GM12878 (cell line): ENCODE data around the gene APOE. TPM values are rescaled to one million over a fixed set of nuclear protein-coding genes. Genes with fewer than 3 reads are reported as not detected.

Experiments used
- BHLHE40 ChIP-seq, 2 experiments: fragments of 450-650 bp in 1 of 2; IDR thresholded peaks; 2 replicates each; pipeline ENCODE4 v1.6.1; 2011 to 2017; ENCODE audit warnings: low read depth in 2 of 2, borderline replicate concordance in 1 of 2, improper control_type of control experiment in 1 of 2, low read length in 1 of 2, mild to moderate bottlenecking in 1 of 2
- CTCF ChIP-seq, 3 experiments: IDR thresholded peaks in 2 of 3; conservative IDR thresholded peaks in 1 of 3; 2 replicates each; pipeline ENCODE4 v1.5.1; 2011; ENCODE audit warnings: low read depth in 3 of 3, low read length in 3 of 3, mild to moderate bottlenecking in 3 of 3, control low read depth in 2 of 3, moderate library complexity in 2 of 3, inconsistent platforms in 1 of 3, mixed read lengths in 1 of 3; ENCODE audit not compliant: control insufficient read depth in 2 of 3, insufficient read depth in 1 of 3; ENCODE audit errors: extremely low read depth in 1 of 3
- EZH2 ChIP-seq: IDR thresholded peaks from 2 replicates; pipeline ENCODE4 v1.6.1; 2012; ENCODE audit warnings: low read depth, mild to moderate bottlenecking, control low read depth, inconsistent platforms, low read length, borderline replicate concordance; ENCODE audit not compliant: control insufficient read depth
- HDGF ChIP-seq: fragments of 450-650 bp; IDR thresholded peaks from 2 replicates; pipeline ENCODE4 v1.6.1; 2016; ENCODE audit warnings: antibody characterized with exemption
- KLF5 ChIP-seq: fragments of 450-650 bp; IDR thresholded peaks from 2 replicates; pipeline ENCODE4 v1.6.1; 2014; ENCODE audit warnings: mild to moderate bottlenecking; ENCODE audit not compliant: partially characterized antibody
- LARP7 ChIP-seq: fragments of 450-650 bp; IDR thresholded peaks from 2 replicates; pipeline ENCODE4 v1.6.1; 2017; ENCODE audit warnings: mild to moderate bottlenecking
- MAX ChIP-seq: IDR thresholded peaks from 2 replicates; pipeline ENCODE4 v1.6.1; 2012; ENCODE audit warnings: low read depth, low read length, improper control_type of control experiment
- MTA3 ChIP-seq: IDR thresholded peaks from 2 replicates; pipeline ENCODE4 v1.6.1; 2012; ENCODE audit warnings: low read length, inconsistent platforms, borderline replicate concordance
- MXI1 ChIP-seq: fragments of 150-350 bp; IDR thresholded peaks from 2 replicates; pipeline ENCODE4 v1.6.1; 2011; ENCODE audit warnings: low read depth, mild to moderate bottlenecking, inconsistent platforms, low read length, improper control_type of control experiment
- PAX5 ChIP-seq: IDR thresholded peaks from 2 replicates; pipeline ENCODE4 v1.6.1; 2011; ENCODE audit warnings: low read depth, low read length, borderline replicate concordance
- RAD51 ChIP-seq: fragments of 450-650 bp; IDR thresholded peaks from 2 replicates; pipeline ENCODE4 v1.6.1; 2016; ENCODE audit warnings: moderate library complexity, mild to moderate bottlenecking, inconsistent platforms
- RBBP5 ChIP-seq: fragments of 200-600 bp; sonication (generic); conservative IDR thresholded peaks from 2 replicates; pipeline ENCODE4 v1.6.1; 2016
- RELA ChIP-seq: fragments of 450-650 bp; IDR thresholded peaks from 2 replicates; pipeline ENCODE4 v1.8.0; 2014; ENCODE audit warnings: borderline replicate concordance; ENCODE audit not compliant: partially characterized antibody
- SPI1 ChIP-seq: IDR thresholded peaks from 2 replicates; pipeline ENCODE4 v1.6.1; 2011; ENCODE audit warnings: low read depth, mild to moderate bottlenecking, low read length, moderate library complexity, borderline replicate concordance; ENCODE audit not compliant: insufficient read depth
- USF2 ChIP-seq: IDR thresholded peaks from 2 replicates; pipeline ENCODE4 v1.6.1; 2011; ENCODE audit warnings: low read depth, low read length, improper control_type of control experiment, borderline replicate concordance
- polyA plus RNA-seq, 11 experiments: library from polyadenylated mRNA; depleted of rRNA in 4 of 11; unstranded in 6 of 11; stranded (reverse) in 5 of 11; fragments of >200 nt; fragmentation: Nextera tagmentation in 4 of 11; fragmentation: Illumina TruSeq in 1 of 11; extraction: Ambion mirVana in 4 of 11; extraction: Trizol in 1 of 11; gene quantifications; 1 replicate in 1 of 11; 2 replicates in 10 of 11; pipeline versions ENCODE4 v1.2.1 to v1.2.3, GENCODE V29; 2011 to 2016; ENCODE audit warnings: inconsistent platforms in 2 of 11, missing spikeins in 2 of 11, low read depth in 1 of 11
- total RNA-seq, 4 experiments: library from RNA; depleted of rRNA in 3 of 4; stranded (reverse); fragments of >200 nt in 3 of 4; fragmentation: Illumina TruSeq in 1 of 4; extraction: Trizol in 1 of 4; gene quantifications; 2 replicates each; pipeline versions ENCODE4 v1.2.1 to v1.2.3, GENCODE V29; 2013 to 2021
- TF ChIP-seq, protein P1 (sequence below): fragments of 450-650 bp; formaldehyde crosslinking; IDR thresholded peaks from 2 replicates; pipeline ENCODE4 v1.4.0; 2022; ENCODE audit warnings: mild to moderate bottlenecking, moderate library complexity
- TF ChIP-seq, protein P2 (sequence below): fragments of 450-650 bp; IDR thresholded peaks from 2 replicates; pipeline ENCODE4 v1.6.1; 2016; ENCODE audit warnings: mild to moderate bottlenecking
- TF ChIP-seq, protein P3 (sequence below): fragments of 450-650 bp; IDR thresholded peaks from 2 replicates; pipeline ENCODE4 v1.6.1; 2018; ENCODE audit warnings: borderline replicate concordance, mild to moderate bottlenecking; ENCODE audit not compliant: partially characterized antibody

The APOE gene
- total and polyA plus RNA-seq, 10 of the 15 experiments (the other 5 are each of a cell fraction or from before 2014, with no cell fraction given), result 0.22 to 3.7 (median 0.44) TPM; not detected in 4

DNA sequence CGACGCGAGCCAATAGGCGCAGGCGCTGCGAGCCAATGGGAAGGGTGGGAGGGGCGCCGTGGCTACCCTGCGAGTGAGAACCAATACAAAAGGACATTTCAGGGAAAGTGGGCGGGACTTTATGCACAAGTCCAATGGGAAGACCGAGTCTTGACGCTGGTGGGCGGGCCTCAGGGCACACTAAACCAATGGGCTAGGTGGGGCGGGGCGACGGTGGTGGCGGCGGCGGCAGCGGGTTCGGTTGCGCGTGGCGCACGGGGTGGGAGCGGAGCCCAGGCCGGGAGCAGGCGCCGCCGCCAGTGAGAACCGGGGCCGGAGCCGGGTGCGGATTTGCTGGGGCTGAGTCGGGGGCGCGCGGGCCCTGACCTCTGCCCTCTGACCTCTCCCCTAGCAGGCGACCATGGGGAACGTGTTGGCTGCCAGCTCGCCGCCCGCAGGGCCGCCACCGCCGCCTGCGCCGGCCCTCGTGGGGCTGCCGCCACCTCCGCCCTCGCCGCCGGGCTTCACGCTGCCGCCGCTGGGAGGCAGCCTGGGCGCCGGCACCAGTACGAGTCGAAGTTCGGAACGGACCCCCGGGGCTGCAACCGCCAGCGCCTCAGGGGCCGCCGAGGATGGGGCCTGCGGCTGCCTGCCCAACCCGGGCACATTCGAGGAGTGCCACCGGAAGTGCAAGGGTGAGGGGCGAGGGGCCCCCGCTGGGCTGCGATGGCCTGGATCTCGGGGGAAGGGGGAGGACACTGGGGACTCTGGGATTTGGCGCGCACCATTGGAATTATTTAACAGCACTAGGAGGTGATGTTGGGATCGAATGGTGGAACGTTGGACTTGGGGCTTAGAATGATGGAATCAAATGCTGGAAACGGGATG is 14.3 kb upstream of the APOE start, which contains the start of gene TOMM40 (continued):
- TF ChIP-seq, protein P1, sequence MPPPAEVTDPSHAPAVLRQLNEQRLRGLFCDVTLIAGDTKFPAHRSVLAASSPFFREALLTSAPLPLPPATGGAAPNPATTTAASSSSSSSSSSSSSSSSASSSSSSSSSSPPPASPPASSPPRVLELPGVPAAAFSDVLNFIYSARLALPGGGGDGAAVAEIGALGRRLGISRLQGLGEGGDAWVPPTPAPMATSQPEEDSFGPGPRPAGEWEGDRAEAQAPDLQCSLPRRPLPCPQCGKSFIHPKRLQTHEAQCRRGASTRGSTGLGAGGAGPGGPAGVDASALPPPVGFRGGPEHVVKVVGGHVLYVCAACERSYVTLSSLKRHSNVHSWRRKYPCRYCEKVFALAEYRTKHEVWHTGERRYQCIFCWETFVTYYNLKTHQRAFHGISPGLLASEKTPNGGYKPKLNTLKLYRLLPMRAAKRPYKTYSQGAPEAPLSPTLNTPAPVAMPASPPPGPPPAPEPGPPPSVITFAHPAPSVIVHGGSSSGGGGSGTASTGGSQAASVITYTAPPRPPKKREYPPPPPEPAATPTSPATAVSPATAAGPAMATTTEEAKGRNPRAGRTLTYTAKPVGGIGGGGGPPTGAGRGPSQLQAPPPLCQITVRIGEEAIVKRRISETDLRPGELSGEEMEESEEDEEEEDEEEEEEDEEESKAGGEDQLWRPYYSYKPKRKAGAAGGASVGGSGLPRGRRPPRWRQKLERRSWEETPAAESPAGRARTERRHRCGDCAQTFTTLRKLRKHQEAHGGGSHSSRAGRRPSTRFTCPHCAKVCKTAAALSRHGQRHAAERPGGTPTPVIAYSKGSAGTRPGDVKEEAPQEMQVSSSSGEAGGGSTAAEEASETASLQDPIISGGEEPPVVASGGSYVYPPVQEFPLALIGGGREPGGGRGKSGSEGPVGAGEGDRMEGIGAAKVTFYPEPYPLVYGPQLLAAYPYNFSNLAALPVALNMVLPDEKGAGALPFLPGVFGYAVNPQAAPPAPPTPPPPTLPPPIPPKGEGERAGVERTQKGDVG (CRISPR knock-in tag), result no peak
- no peak for TF ChIP-seq RBBP5
- TF ChIP-seq MAX, result peak; percentile 87
- no peak for TF ChIP-seq PAX5
- peak; percentile 98 for TF ChIP-seq LARP7
- TF ChIP-seq RELA, result peak; percentile 58
- no peak for TF ChIP-seq KLF5
- no peak for TF ChIP-seq CTCF (IDR thresholded peaks at IDR 0.05 in 2 of 3, conservative IDR thresholded peaks at IDR 0.05 in 1 of 3; ENCODE audit: control insufficient read depth in 2 of 3, extremely low read depth in 1 of 3, insufficient read depth in 1 of 3, low read depth in 3 of 3, low read length in 3 of 3)
- TF ChIP-seq BHLHE40 (IDR thresholded peaks at IDR 0.05; ENCODE audit: borderline replicate concordance in 1 of 2, low read depth in 2 of 2, low read length in 1 of 2), result peak in 1 of 2 experiments; percentile 74; a peak in 2 of 4 replicates
- TF ChIP-seq EZH2, result no peak
- TF ChIP-seq MTA3, result no peak
- TF ChIP-seq, protein P2, sequence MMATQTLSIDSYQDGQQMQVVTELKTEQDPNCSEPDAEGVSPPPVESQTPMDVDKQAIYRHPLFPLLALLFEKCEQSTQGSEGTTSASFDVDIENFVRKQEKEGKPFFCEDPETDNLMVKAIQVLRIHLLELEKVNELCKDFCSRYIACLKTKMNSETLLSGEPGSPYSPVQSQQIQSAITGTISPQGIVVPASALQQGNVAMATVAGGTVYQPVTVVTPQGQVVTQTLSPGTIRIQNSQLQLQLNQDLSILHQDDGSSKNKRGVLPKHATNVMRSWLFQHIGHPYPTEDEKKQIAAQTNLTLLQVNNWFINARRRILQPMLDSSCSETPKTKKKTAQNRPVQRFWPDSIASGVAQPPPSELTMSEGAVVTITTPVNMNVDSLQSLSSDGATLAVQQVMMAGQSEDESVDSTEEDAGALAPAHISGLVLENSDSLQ, result no peak; the same call in 1 of the 2 replicates
- no peak for TF ChIP-seq HDGF
- TF ChIP-seq RAD51, result no peak
- no peak for TF ChIP-seq SPI1
- TF ChIP-seq MXI1, result peak; percentile 62; the same call in 1 of the 2 replicates
- no peak for TF ChIP-seq USF2
- TF ChIP-seq, protein P3, sequence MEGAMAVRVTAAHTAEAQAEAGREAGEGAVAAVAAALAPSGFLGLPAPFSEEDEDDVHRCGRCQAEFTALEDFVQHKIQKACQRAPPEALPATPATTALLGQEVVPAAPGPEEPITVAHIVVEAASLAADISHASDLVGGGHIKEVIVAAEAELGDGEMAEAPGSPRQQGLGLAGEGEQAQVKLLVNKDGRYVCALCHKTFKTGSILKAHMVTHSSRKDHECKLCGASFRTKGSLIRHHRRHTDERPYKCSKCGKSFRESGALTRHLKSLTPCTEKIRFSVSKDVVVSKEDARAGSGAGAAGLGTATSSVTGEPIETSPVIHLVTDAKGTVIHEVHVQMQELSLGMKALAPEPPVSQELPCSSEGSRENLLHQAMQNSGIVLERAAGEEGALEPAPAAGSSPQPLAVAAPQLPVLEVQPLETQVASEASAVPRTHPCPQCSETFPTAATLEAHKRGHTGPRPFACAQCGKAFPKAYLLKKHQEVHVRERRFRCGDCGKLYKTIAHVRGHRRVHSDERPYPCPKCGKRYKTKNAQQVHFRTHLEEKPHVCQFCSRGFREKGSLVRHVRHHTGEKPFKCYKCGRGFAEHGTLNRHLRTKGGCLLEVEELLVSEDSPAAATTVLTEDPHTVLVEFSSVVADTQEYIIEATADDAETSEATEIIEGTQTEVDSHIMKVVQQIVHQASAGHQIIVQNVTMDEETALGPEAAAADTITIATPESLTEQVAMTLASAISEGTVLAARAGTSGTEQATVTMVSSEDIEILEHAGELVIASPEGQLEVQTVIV, result no peak
